ENCODE results near the gene TTYH3. TPM values are rescaled to one million over a fixed set of nuclear protein-coding genes. Genes with fewer than 3 reads are reported as not detected.
"Not testable (repeated sequence)": the region's sequence is repeated elsewhere in the genome, so short reads cannot be mapped to it uniquely, and the experiment has no call there.

Gene TTYH3
- total RNA-seq, 6 experiments from 2014 or later: 10.3 to 59.3 (median 37.6) TPM

DNA sequence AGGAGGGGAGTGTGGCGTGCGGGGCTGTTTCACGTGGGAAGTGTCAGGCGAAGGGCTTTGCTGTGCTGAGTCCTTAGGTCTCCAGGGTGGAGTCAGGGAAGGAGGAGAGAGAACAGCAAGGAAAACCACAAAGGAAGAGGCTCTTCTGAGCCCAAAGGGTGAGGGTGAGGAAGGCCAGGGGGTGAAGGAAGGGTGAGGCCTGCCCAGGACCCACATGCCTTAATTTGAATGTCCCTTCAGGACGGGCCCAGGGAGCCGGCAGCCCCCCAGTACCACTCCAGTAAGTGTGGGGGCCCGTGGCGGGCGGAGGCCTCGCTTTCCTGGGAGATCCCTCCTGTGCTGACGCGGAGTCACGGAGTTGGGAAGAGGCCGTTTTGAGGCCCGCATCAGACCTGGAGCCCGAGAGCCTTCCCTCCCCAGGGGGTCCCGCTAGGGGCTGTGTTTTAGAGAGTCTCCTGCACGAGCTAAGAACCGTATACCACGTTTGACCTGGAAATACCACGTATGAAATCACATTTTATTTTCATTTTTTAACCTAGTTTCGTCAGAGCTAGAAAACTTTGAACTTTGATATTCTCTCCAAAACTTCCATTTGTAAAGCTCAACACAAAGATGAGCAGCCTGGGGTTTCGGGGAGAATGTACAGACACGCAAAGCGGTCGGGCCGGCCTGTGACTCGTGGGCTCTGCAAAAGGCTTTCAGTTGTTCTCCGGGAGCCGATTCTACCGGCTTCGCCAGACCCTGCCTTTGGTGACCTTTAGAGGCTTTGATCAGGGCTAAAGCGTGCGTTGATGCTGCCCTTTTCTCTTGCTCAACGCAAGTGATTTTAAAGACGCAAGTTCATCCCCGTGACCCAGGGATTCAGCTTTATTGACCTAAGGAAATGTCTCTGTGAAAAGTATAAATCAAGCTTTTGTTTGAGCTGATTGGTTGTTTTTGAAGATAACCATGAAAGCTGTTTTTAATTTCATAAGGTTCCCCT, 23.6 kb upstream of the TTYH3 start:
- H3K27ac ChIP-seq: peak overlapping the region in 2 of 3 donors; percentile 18 to 47
- 70% methylated on average over 24 of the region's 37 CpGs for WGBS (ENCODE audit: insufficient coverage, low coverage, low lambda C conversion rate, missing lambda C conversion rate)
- no peaks in the 10 kb centered on the region for H3K36me3 ChIP-seq
- no peak for DNase-seq
- H3K9me3 ChIP-seq: no peaks in the 10 kb centered on the region
- H3K4me1 ChIP-seq: peaks cover 0 to 5% (median 0%) of the 10 kb centered on the region in 4 donors
- H3K27me3 ChIP-seq: no peaks in the 10 kb centered on the region
- H3K4me3 ChIP-seq: no peak overlapping the region
- TF ChIP-seq POLR2A (IDR thresholded peaks at IDR 0.05): no peak
- TF ChIP-seq, protein P1, sequence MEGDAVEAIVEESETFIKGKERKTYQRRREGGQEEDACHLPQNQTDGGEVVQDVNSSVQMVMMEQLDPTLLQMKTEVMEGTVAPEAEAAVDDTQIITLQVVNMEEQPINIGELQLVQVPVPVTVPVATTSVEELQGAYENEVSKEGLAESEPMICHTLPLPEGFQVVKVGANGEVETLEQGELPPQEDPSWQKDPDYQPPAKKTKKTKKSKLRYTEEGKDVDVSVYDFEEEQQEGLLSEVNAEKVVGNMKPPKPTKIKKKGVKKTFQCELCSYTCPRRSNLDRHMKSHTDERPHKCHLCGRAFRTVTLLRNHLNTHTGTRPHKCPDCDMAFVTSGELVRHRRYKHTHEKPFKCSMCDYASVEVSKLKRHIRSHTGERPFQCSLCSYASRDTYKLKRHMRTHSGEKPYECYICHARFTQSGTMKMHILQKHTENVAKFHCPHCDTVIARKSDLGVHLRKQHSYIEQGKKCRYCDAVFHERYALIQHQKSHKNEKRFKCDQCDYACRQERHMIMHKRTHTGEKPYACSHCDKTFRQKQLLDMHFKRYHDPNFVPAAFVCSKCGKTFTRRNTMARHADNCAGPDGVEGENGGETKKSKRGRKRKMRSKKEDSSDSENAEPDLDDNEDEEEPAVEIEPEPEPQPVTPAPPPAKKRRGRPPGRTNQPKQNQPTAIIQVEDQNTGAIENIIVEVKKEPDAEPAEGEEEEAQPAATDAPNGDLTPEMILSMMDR (IDR thresholded peaks at IDR 0.05): no peak
- intact Hi-C loops (cut with DNase I): no loop called here
- peak in 2 of 4 donors; percentile 11 to 27 for ATAC-seq

DNA sequence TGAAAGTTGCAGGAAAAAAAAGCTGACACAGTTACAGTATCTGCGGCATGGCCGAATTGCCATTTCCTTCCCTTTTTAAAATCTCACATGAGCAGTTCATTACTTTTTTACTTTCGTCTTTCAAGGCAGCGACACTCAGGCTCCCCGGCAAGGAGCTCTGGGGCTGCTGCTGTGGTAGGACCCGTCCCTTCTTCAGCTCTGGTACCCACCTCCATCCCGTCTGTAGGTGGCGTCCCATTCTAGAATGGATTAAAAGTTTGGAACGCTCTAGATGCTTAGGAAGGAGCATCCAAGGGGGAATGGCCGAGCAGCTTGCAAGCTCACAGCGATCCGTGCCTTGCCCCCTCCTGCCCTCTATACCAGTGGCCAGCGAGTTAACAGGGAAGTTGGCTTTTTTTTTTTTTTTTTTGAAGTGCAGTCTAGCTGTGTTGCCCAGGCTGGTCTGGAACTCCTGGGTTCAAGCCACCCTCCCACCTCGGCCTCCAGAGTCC, 22.8 kb upstream of the TTYH3 start:
- peaks cover 0 to 9% (median 2%) of the 10 kb centered on the region in 4 donors for H3K4me1 ChIP-seq
- no peak overlapping the region for H3K4me3 ChIP-seq
- H3K27me3 ChIP-seq: no peaks in the 10 kb centered on the region
- no peak for TF ChIP-seq POLR2A (IDR thresholded peaks at IDR 0.05)
- TF ChIP-seq, protein P1 (IDR thresholded peaks at IDR 0.05): peak in 3 of 4 donors; percentile 36 to 42 (median 42)
- no peaks in the 10 kb centered on the region for H3K9me3 ChIP-seq
- intact Hi-C loops (cut with DNase I): no loop called here
- peak overlapping the region in 2 of 3 donors; percentile 18 to 24 for H3K27ac ChIP-seq
- no peaks in the 10 kb centered on the region for H3K36me3 ChIP-seq
- DNase-seq (peak in 1 of 3 donors; percentile 50), ATAC-seq (peak; percentile 47 to 74 (median 60))
- WGBS (ENCODE audit: insufficient coverage, low coverage, low lambda C conversion rate, missing lambda C conversion rate): 34% methylated on average over 13 of the region's 14 CpGs

DNA sequence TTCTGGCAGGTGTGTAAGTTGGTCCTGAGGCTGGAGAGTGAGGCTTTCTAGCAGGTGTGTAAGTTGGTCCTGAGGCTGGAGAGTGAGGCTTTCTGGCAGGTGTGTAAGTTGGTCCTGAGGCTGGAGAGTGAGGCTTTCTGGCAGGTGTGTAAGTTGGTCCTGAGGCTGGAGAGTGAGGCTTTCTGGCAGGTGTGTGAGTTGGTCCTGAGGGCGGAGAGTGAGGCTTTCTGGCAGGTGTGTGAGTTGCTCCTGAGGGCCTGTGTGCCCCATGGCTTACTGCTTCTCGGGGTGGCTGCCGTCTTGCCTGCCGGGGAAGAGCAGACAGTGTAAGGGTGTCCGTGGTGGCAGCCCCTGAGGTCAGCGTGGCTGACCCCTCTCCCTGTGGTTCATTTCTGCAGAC, 22.1 kb upstream of the TTYH3 start:
- peaks cover 0 to 15% (median 5%) of the 10 kb centered on the region in 4 donors for H3K4me1 ChIP-seq
- no CpG with 5 or more reads among the region's 6 CpGs for WGBS (ENCODE audit: insufficient coverage, low coverage, low lambda C conversion rate, missing lambda C conversion rate)
- H3K4me3 ChIP-seq; H3K27ac ChIP-seq; H3K36me3 ChIP-seq; H3K9me3 ChIP-seq; intact Hi-C loops (cut with DNase I); DNase-seq; H3K27me3 ChIP-seq; ATAC-seq: not testable (repeated sequence)

DNA sequence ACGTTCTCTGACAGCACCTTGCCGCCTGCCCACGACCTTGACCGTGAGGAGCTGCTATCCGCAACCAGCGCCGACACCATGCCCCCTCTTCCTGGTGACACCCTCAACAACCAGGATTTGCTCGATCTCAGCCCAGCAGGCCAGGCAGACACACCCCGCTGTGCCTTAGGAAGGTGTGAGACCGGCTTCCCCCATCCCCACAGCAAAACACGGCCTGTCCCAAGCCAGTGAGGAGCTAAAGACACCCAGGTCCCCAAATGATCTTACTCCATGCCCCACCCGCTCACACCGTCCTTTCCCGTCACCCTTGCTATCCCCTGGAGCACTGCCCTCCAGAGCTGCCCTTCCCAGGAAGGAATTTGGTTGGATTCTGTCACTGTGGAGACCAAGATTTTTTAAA, 21.3 kb upstream of the TTYH3 start:
- no peaks in the 10 kb centered on the region for H3K9me3 ChIP-seq
- intact Hi-C loops (cut with DNase I): no loop called here
- no peaks in the 10 kb centered on the region for H3K36me3 ChIP-seq
- H3K4me1 ChIP-seq: peaks cover 0 to 17% (median 6%) of the 10 kb centered on the region in 4 donors
- no peak overlapping the region for H3K27ac ChIP-seq
- ATAC-seq: no peak
- H3K4me3 ChIP-seq: no peak overlapping the region
- 90% methylated on average over 3 of the region's 14 CpGs for WGBS (ENCODE audit: insufficient coverage, low coverage, low lambda C conversion rate, missing lambda C conversion rate)
- H3K27me3 ChIP-seq: no peaks in the 10 kb centered on the region
- TF ChIP-seq, protein P1 (IDR thresholded peaks at IDR 0.05): no peak
- TF ChIP-seq POLR2A (IDR thresholded peaks at IDR 0.05): no peak
- DNase-seq: no peak

DNA sequence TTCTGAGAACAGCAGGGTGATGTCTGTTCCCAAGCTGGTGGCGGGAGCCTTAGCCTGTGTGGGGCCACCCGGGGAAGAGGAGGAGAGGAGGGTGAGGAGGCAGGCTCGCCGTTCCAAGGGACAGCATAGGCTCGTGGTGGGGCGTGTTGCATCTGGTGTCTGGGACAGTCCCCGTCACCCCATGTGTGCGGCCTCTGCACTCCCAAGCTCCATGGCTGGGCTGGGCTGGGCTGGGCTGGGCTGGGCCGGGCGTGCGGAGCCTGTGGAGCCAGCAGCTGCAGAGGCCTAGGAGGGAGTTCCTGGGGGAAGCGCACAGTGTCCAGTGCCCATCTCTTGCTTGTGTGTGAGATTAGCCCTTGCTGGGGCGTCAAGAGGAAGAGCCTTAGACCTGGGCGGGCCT, 20.9 kb upstream of the TTYH3 start:
- TF ChIP-seq, protein P1 (IDR thresholded peaks at IDR 0.05): no peak
- TF ChIP-seq POLR2A (IDR thresholded peaks at IDR 0.05): no peak
- Histone ChIP-seq H3K27me3 (no peaks in the 10 kb centered on the region), H3K4me3 (no peak overlapping the region), H3K27ac (no peak overlapping the region), H3K36me3 (no peaks in the 10 kb centered on the region), H3K9me3 (no peaks in the 10 kb centered on the region), H3K4me1 (peaks cover 0 to 17% (median 6%) of the 10 kb centered on the region in 4 donors)
- DNase-seq (no peak), ATAC-seq (no peak)
- WGBS (ENCODE audit: insufficient coverage, low coverage, low lambda C conversion rate, missing lambda C conversion rate): no CpG with 5 or more reads among the region's 14 CpGs
- intact Hi-C loops (cut with DNase I): no loop called here

Data from right lobe of liver (tissue), 6 donors.